Islet precursor cell (in vitro differentiated cells): ENCODE results near the gene ZNF12.
"Not testable (repeated sequence)": the region's sequence is repeated elsewhere in the genome, so short reads cannot be mapped to it uniquely, and the experiment has no call there.

Experiments used
- DNase-seq: peaks from one replicate; pipeline ENCODE4 v3.0.0-alpha.2; 2018

The ZNF12 gene

GRCh38 chr7:6691103-6691502 lies 15.6 kb downstream of the ZNF12 start:
- DNase-seq = no peak

GRCh38 chr7:6680146-6680545 lies 26.6 kb downstream of the ZNF12 start:
- DNase-seq = no peak

GRCh38 chr7:6675807-6676405 lies 30.8 kb downstream of the ZNF12 start:
- DNase-seq = no peak

GRCh38 chr7:6670851-6671250 lies 35.9 kb downstream of the ZNF12 start:
- DNase-seq = not testable (repeated sequence)

- no peak for DNase-seq
These were observed 48.0 kb downstream of the ZNF12 start for GRCh38 chr7:6658618-6659345.

GRCh38 chr7:6656413-6656812 lies 50.3 kb downstream of the ZNF12 start:
- no peak for DNase-seq

- DNase-seq = peak; percentile 46
These were observed 50.9 kb downstream of the ZNF12 start for GRCh38 chr7:6655636-6656385.

GRCh38 chr7:6654842-6655610 lies 51.7 kb downstream of the ZNF12 start:
- DNase-seq = peak; percentile 48

- DNase-seq = no peak
These were observed 52.5 kb downstream of the ZNF12 start for GRCh38 chr7:6654113-6654841.

GRCh38 chr7:6653071-6654003 lies 53.4 kb downstream of the ZNF12 start:
- no peak for DNase-seq

- DNase-seq = no peak
These were observed 54.2 kb downstream of the ZNF12 start for GRCh38 chr7:6652446-6653011.

- DNase-seq = peak; percentile 46
These were observed 54.8 kb downstream of the ZNF12 start for GRCh38 chr7:6651851-6652445.

GRCh38 chr7:6650521-6651011 lies 56.2 kb downstream of the ZNF12 start:
- DNase-seq = no peak

- DNase-seq = peak; percentile 27
These were observed 56.7 kb downstream of the ZNF12 start for GRCh38 chr7:6650086-6650485.

GRCh38 chr7:6649241-6649961 lies 57.3 kb downstream of the ZNF12 start:
- peak; percentile 32 for DNase-seq

- no peak for DNase-seq
These were observed 58.0 kb downstream of the ZNF12 start for GRCh38 chr7:6648815-6649104.

GRCh38 chr7:6648066-6648814 lies 58.5 kb downstream of the ZNF12 start:
- no peak for DNase-seq

- DNase-seq = no peak
These were observed 59.2 kb downstream of the ZNF12 start for GRCh38 chr7:6647541-6647940.

- DNase-seq = no peak
These were observed 59.7 kb downstream of the ZNF12 start for GRCh38 chr7:6647080-6647479.
